Ovary (tissue), 9 donors: Measurements from ENCODE around the gene DHRS3. TPM values are rescaled to one million over a fixed set of nuclear protein-coding genes. Genes with fewer than 3 reads are reported as not detected.

ENCODE experiments used
- DNase-seq, 5 donors: peaks; one replicate each; pipeline ENCODE4 v3.0.0-alpha.2; 2019 to 2020
- H3K27ac ChIP-seq, 2 donors: fragments of 200-600 bp; one replicate each; pipeline versions ENCODE4 v1.5.1 to v1.8.0; 2019 to 2022
- H3K27me3 ChIP-seq: fragments of 200-600 bp; one replicate; pipeline ENCODE4 v1.8.0; 2022
- H3K36me3 ChIP-seq: fragments of 200-600 bp; sonication (generic); one replicate; pipeline ENCODE4 v1.5.1; 2019
- H3K4me1 ChIP-seq: one replicate; pipeline ENCODE4 v1.8.1; 2013; ENCODE audit warnings: mild to moderate bottlenecking, moderate library complexity; ENCODE audit not compliant: insufficient read depth
- H3K4me3 ChIP-seq: fragments of 200-600 bp; sonication (generic); one replicate; pipeline ENCODE4 v1.5.1; 2017
- H3K9me3 ChIP-seq, 2 donors: fragments of 200-600 bp in 1 of 2; sonication (generic) in 1 of 2; one replicate each; pipeline versions ENCODE4 v1.5.1 to v1.8.1; 2013 to 2019; ENCODE audit warnings: mild to moderate bottlenecking in 1 of 2, moderate library complexity in 1 of 2
- EP300 ChIP-seq: sonication (generic); formaldehyde crosslinking; IDR thresholded peaks from one replicate; pipeline ENCODE4 v1.6.1; 2017; ENCODE audit warnings: antibody characterized with exemption
- POLR2A ChIP-seq: fragments of 450-650 bp; IDR thresholded peaks from one replicate; pipeline ENCODE4 v1.6.1; 2017; ENCODE audit warnings: antibody characterized with exemption, mild to moderate bottlenecking, moderate library complexity
- whole genome bisulfite sequencing, 3 donors: extraction: QIAGEN DNeasy Blood & Tissue Kit in 1 of 3; methylation state at CpG; one replicate each; pipeline versions ENCODE4 v1.1.5 to v1.1.7; 2013 to 2017; 5-methylcytosine and 5-hydroxymethylcytosine counted together
- intact Hi-C, 4 donors: fragments of 100-400 bp; cut with DNase I; formaldehyde crosslinking; loops; one replicate each; pipeline versions ENCODE4 v1.11.0 to v1.15.1; 2022 to 2023
- polyA plus RNA-seq, 2 donors: library from polyadenylated mRNA; stranded (reverse); fragments of 200-250 nt in 1 of 2; fragments of 350-450 nt in 1 of 2; fragmentation: Illumina TruSeq in 1 of 2; extraction: RNeasy Lipid Tissue Mini Kit (QIAGEN cat#74804) in 1 of 2; gene quantifications; one replicate each; pipeline ENCODE4 v1.2.3, GENCODE V29; 2013 to 2014
- total RNA-seq, 7 donors: library from RNA; depleted of rRNA in 2 of 7; stranded (reverse); fragments of >200 nt in 2 of 7; fragmentation: NEBNext Ultra II Directional in 3 of 7; extraction: Animal tissue kit (Norgen Biotek cat#: 25700) in 3 of 7; gene quantifications; one replicate each; pipeline versions ENCODE4 v1.1.0 to v1.2.4, GENCODE V29; 2016 to 2023
- TF ChIP-seq, protein P1 (sequence below), 3 donors: fragments of 450-650 bp in 2 of 3; fragments of 200-600 bp in 1 of 3; IDR thresholded peaks; one replicate each; pipeline versions ENCODE4 v1.5.1 to v1.8.0; 2016 to 2022; ENCODE audit warnings: antibody characterized with exemption in 3 of 3, mild to moderate bottlenecking in 1 of 3
- donor health status: DM: no; HTN: no; CAD: no; lungs with moderate emphysema.
- donor health status: DM: no; HTN: no; CAD: no.
- donor health status: Bipolar disorder and iron deficiency.
- donor health status: DM: yes; HTN: yes; CAD: no.
- donor health status: DM: no; HTN: no; CAD: no.
- donor health status: DM: yes; HTN: yes; CAD: no.

DHRS3 gene
- total and polyA plus RNA-seq, 9 donors: 25.8 to 92.3 (median 48.3) TPM

DNA sequence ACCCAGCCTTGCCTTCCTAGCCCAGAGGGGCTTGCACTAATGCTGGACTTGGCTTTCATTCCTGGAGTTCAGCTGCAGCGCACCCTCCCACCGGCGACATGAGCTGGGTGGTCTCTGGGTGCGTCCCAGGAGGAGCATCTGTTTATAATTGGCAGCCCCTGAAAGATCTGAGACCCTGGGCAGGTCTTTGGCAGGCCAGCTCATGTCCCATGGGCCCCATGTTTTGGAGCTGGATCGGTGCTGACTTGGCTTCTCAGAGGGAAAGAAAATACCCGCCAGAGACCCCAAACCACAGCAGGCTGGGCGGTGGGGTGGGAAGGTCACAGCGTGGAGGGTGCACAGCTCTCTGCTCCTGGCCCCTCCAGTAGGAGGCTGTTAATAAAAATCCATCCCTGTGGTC is 29.3 kb downstream of the DHRS3 start:
- Histone ChIP-seq H3K4me1 (peaks cover 23% of the 10 kb centered on the region), H3K27me3 (no peaks in the 10 kb centered on the region), H3K4me3 (no peak overlapping the region), H3K36me3 (no peaks in the 10 kb centered on the region), H3K27ac (no peak overlapping the region), H3K9me3 (no peaks in the 10 kb centered on the region)
- no peak for DNase-seq
- TF ChIP-seq, protein P1, sequence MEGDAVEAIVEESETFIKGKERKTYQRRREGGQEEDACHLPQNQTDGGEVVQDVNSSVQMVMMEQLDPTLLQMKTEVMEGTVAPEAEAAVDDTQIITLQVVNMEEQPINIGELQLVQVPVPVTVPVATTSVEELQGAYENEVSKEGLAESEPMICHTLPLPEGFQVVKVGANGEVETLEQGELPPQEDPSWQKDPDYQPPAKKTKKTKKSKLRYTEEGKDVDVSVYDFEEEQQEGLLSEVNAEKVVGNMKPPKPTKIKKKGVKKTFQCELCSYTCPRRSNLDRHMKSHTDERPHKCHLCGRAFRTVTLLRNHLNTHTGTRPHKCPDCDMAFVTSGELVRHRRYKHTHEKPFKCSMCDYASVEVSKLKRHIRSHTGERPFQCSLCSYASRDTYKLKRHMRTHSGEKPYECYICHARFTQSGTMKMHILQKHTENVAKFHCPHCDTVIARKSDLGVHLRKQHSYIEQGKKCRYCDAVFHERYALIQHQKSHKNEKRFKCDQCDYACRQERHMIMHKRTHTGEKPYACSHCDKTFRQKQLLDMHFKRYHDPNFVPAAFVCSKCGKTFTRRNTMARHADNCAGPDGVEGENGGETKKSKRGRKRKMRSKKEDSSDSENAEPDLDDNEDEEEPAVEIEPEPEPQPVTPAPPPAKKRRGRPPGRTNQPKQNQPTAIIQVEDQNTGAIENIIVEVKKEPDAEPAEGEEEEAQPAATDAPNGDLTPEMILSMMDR (IDR thresholded peaks at IDR 0.05): no peak
- TF ChIP-seq POLR2A (no peak), EP300 (no peak)
- intact Hi-C loops: no loop called here
- 39 to 45% (median 41%) methylated on average over 8 of the region's 8 CpGs for WGBS, 3 donors

DNA sequence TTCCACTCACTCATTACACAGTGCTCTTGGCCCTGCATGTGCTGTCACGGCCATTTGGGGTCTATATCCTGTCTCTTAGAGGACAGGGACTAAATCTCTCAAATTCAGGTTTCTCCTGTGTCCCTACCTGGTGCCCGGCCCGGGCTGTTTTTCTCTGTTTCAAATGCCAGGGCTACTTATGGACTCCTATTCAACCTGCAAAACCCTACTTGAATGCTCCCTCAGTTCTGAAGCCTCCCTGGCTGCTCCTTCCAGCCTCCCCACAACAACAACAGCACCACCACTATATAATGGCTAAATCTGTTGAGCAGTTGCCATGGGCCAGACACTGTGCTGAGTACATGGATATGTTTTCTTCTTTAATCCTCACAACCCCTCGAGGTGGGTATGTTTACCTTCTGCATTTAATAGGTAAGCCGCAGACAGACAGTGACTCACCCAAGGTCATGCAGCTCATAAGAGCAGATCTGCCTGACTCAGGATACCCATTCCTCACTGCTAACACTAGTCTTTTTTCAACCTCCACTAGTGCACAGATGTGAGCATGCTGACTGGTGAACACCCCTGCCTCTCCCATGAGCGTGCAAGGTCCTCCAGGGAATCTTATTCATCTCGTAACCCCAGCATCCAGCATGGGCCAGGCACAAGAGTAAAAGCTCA is 29.9 kb downstream of the DHRS3 start:
- Histone ChIP-seq H3K9me3 (no peaks in the 10 kb centered on the region), H3K27ac (no peak overlapping the region), H3K36me3 (no peaks in the 10 kb centered on the region), H3K4me3 (no peak overlapping the region), H3K4me1 (peaks cover 20% of the 10 kb centered on the region), H3K27me3 (no peaks in the 10 kb centered on the region)
- TF ChIP-seq EP300 (no peak), POLR2A (no peak)
- TF ChIP-seq, protein P1 (IDR thresholded peaks at IDR 0.05): no peak
- DNase-seq: no peak
- intact Hi-C loops: no loop called here
- WGBS, 3 donors: 80 to 88% (median 82%) methylated on average over 7 of the region's 7 CpGs

DNA sequence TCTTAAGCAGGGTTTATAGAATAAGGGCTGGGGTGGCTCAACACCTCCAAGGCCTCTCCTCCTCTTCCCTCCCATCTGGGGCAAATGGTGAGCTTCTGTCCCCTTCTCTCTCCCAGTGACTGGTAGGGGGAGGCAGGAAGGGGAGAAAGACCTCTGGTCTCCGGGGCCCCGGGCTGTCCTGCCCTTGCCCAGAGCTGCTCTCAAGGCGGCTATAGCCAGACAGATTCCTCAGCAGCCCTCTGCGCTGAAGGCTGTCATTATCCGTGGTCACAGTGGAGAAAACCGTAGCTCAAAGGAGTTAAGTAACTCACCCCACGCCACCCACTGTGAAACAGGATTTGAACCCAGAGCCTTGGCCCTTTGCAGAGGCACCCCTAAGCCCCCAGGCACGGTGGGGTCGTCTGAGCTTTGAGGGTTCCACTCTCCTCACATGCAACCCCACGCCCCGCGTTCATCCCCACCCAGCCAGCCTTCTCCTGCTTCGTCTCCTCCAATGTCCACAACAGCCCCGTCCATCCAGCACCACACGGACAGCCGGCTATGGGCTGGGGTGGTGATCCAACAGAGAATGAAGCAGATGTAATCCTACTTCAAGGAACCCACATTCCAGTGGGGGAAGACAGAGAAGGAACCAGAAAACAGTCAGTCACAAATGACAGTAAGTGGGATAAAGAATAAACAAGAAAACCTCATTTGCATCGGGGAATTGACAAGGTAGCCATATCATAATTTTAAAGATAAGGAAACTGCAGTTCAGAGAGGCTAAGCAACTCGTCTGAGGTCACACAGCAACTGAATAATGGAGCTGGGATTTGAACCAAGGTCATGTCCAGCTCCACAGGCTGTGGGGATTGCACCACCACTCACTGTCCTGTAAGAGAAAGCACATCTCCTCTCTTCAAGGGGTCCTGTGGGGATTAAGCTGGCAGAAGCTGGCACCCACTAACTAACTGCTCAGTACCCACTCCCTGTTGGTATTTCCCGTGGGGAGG is 31.8 kb downstream of the DHRS3 start:
- no peak for DNase-seq
- Histone ChIP-seq H3K4me1 (peaks cover 7% of the 10 kb centered on the region), H3K27me3 (no peaks in the 10 kb centered on the region), H3K9me3 (no peaks in the 10 kb centered on the region), H3K27ac (no peak overlapping the region), H3K36me3 (no peaks in the 10 kb centered on the region), H3K4me3 (no peak overlapping the region)
- intact Hi-C loops: no loop called here
- no peak for TF ChIP-seq EP300
- TF ChIP-seq, protein P1 (IDR thresholded peaks at IDR 0.05): no peak
- no peak for TF ChIP-seq POLR2A
- WGBS, 3 donors: 78 to 86% (median 81%) methylated on average over 19 of the region's 19 CpGs

DNA sequence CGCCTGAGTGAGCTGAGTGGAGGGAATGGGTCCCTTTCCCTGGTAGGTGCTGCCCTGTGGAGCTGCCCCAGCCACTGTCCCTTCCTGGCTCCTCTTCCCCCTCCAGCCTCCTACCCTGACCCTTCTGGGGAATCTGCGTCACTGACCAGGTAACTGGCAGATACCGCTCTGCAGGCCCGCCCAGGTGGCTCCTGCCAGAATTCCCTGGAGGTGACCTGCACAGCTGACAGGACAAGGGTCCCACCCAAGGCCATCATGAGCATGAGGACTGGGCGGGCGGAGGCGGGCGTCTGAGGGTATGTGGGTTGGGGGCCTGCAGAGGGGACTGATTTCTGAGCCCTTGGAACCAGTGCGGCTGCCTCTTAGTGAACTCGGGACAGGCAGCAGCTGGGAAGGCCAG is 32.5 kb downstream of the DHRS3 start:
- WGBS, 3 donors: 90 to 94% (median 92%) methylated on average over 10 of the region's 10 CpGs
- peaks cover 3% of the 10 kb centered on the region for H3K4me1 ChIP-seq
- intact Hi-C loops: no loop called here

More for the DNA sequence above, 32.5 kb downstream of the DHRS3 start:
- no peaks in the 10 kb centered on the region for H3K9me3 ChIP-seq
- H3K36me3 ChIP-seq: no peaks in the 10 kb centered on the region
- DNase-seq: no peak
- H3K27ac ChIP-seq: no peak overlapping the region
- H3K27me3 ChIP-seq: no peaks in the 10 kb centered on the region
- TF ChIP-seq, protein P1 (IDR thresholded peaks at IDR 0.05): no peak
- no peak for TF ChIP-seq POLR2A
- no peak for TF ChIP-seq EP300
- no peak overlapping the region for H3K4me3 ChIP-seq
